CD4-positive, alpha-beta T cell treated with Interferon alpha-2 for 1 hour (primary cell): Measurements from ENCODE around the gene SPRED2.
A peak's percentile ranks its signal among the peaks of the same experiment; 100 is the strongest.
"Not testable (repeated sequence)": the region's sequence is repeated elsewhere in the genome, so short reads cannot be mapped to it uniquely, and the experiment has no call there.

Experiments
- DNase-seq, 2 donors: peaks; one replicate each; pipeline ENCODE4 v3.0.0-alpha.2; 2020 to 2022

SPRED2 gene

GRCh38 chr2:65338830-65339495 lies 93.4 kb downstream of the SPRED2 start:
- DNase-seq = not testable (repeated sequence)

GRCh38 chr2:65337915-65338314 lies 94.5 kb downstream of the SPRED2 start:
- DNase-seq = not testable (repeated sequence)

- no peak for DNase-seq
These were observed 97.7 kb downstream of the SPRED2 start for GRCh38 chr2:65334714-65335113.

GRCh38 chr2:65331336-65332025 lies 100.9 kb downstream of the SPRED2 start:
- no peak for DNase-seq

- DNase-seq = no peak
These were observed 102.9 kb downstream of the SPRED2 start for GRCh38 chr2:65329525-65329924.

- DNase-seq = no peak
These were observed 106.1 kb downstream of the SPRED2 start for GRCh38 chr2:65326276-65326675.

GRCh38 chr2:65325066-65325465 lies 107.3 kb downstream of the SPRED2 start:
- DNase-seq = no peak

GRCh38 chr2:65320946-65321345 lies 111.5 kb downstream of the SPRED2 start:
- DNase-seq = no peak

- peak in 1 of 2 donors; percentile 1 for DNase-seq
These were observed 112.2 kb downstream of the SPRED2 start for GRCh38 chr2:65320042-65320725.

- DNase-seq = no peak
These were observed 112.7 kb downstream of the SPRED2 start for GRCh38 chr2:65319674-65320041.

- DNase-seq = no peak
These were observed 113.2 kb downstream of the SPRED2 start for GRCh38 chr2:65319072-65319673.

GRCh38 chr2:65317841-65318240 lies 114.6 kb downstream of the SPRED2 start:
- DNase-seq = no peak

GRCh38 chr2:65317351-65317750 lies 115.0 kb downstream of the SPRED2 start:
- not testable (repeated sequence) for DNase-seq

GRCh38 chr2:65316072-65316471 lies 116.3 kb downstream of the SPRED2 start:
- DNase-seq = no peak

- DNase-seq = no peak
These were observed 117.5 kb downstream of the SPRED2 start for GRCh38 chr2:65314801-65315441.

GRCh38 chr2:65313954-65314256 lies 118.5 kb downstream of the SPRED2 start:
- DNase-seq = no peak

GRCh38 chr2:65313126-65313953 lies 119.1 kb downstream of the SPRED2 start:
- peak in 1 of 2 donors; percentile 4 for DNase-seq

- DNase-seq = no peak
These were observed 120.8 kb downstream of the SPRED2 start for GRCh38 chr2:65311596-65311995.

- DNase-seq = no peak
These were observed 121.3 kb downstream of the SPRED2 start for GRCh38 chr2:65311049-65311448.

- DNase-seq = no peak
These were observed 122.7 kb downstream of the SPRED2 start for GRCh38 chr2:65309699-65310098.

- no peak for DNase-seq
These were observed 126.5 kb downstream of the SPRED2 start for GRCh38 chr2:65305934-65306333.
